ENCODE measurements around the gene QPCT. TPM values are rescaled to one million over a fixed set of nuclear protein-coding genes. Genes with fewer than 3 reads are reported as not detected.

QPCT gene
- total and polyA plus RNA-seq, 11 donors = 1.3 to 7.2 (median 2.8) TPM

DNA sequence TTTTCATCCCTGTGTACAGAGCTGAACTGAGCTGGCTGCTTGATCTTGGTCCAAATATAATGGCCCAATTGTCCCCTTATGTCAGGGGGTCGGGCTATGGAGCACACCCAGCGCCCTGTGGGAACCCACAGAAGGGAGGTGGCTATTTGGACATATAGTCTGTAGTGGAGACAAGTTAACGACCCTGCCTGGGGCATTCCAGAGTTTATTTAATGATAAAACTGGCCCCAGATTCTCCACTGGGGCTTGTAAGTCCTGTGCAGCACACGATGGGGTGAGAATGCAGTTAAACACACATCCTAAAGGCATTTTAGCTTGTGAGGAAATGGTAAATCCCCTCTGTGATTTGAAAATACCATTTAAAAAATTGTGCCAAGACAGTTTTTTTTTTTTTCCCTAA lies 72.9 kb downstream of the QPCT start:
- no peak for ATAC-seq

GRCh38 chr2:37418956-37419355 lies 74.5 kb downstream of the QPCT start:
- H3K4me3 ChIP-seq = no peak overlapping the region
- no peaks in the 10 kb centered on the region for H3K9me3 ChIP-seq
- H3K4me1 ChIP-seq = peaks cover 0 to 21% (median 9%) of the 10 kb centered on the region in 12 donors
- ATAC-seq = no peak
- TF ChIP-seq POLR2A (IDR thresholded peaks at IDR 0.05) (no peak), CTCF (IDR thresholded peaks at IDR 0.05) (no peak)
- no peak for DNase-seq
- H3K27me3 ChIP-seq = no peaks in the 10 kb centered on the region
- no peak overlapping the region for H3K27ac ChIP-seq
- 95 to 98% (median 96%) methylated on average over 6 of the region's 6 CpGs for WGBS, 4 donors
- intact Hi-C loops (cut with DNase I) = loop anchor here in 8 of 10 donors (5.0 to 10.0 kb wide), 9 partner anchors 83 to 393 kb away; partner anchors contain the start of gene CDC42EP3 (in 1 of the 8)
- H3K36me3 ChIP-seq = no peaks in the 10 kb centered on the region

More for the DNA sequence above, 72.9 kb downstream of the QPCT start:
- no peaks in the 10 kb centered on the region for H3K9me3 ChIP-seq
- H3K27me3 ChIP-seq = no peaks in the 10 kb centered on the region
- no peak for DNase-seq
- H3K4me1 ChIP-seq = peaks cover 0 to 21% (median 9%) of the 10 kb centered on the region in 12 donors
- WGBS, 4 donors = 48 to 66% (median 55%) methylated on average over 4 of the region's 4 CpGs
- intact Hi-C loops (cut with DNase I) = loop anchor here in 9 of 10 donors (2.0 to 10.0 kb wide), 10 partner anchors 85 to 395 kb away; partner anchors contain the start of gene CDC42EP3 (in 2 of the 9)
- TF ChIP-seq POLR2A (IDR thresholded peaks at IDR 0.05) = no peak
- TF ChIP-seq CTCF (IDR thresholded peaks at IDR 0.05) = no peak
- H3K36me3 ChIP-seq = no peaks in the 10 kb centered on the region
- H3K27ac ChIP-seq = no peak overlapping the region
- no peak overlapping the region for H3K4me3 ChIP-seq

GRCh38 chr2:37421686-37422085 lies 77.3 kb downstream of the QPCT start:
- Histone ChIP-seq H3K27me3 (no peaks in the 10 kb centered on the region), H3K36me3 (no peaks in the 10 kb centered on the region), H3K4me3 (no peak overlapping the region), H3K27ac (no peak overlapping the region), H3K4me1 (peaks cover 0 to 19% (median 0%) of the 10 kb centered on the region in 12 donors), H3K9me3 (no peaks in the 10 kb centered on the region)
- WGBS, 4 donors = 85 to 90% (median 86%) methylated on average over 6 of the region's 6 CpGs
- DNase-seq = no peak
- TF ChIP-seq CTCF (IDR thresholded peaks at IDR 0.05) = no peak
- no peak for TF ChIP-seq POLR2A (IDR thresholded peaks at IDR 0.05)
- intact Hi-C loops (cut with DNase I) = no loop called here
- ATAC-seq = no peak

GRCh38 chr2:37422816-37423215 lies 78.4 kb downstream of the QPCT start:
- Histone ChIP-seq H3K4me1 (peaks cover 0 to 11% (median 0%) of the 10 kb centered on the region in 12 donors), H3K4me3 (no peak overlapping the region), H3K27me3 (no peaks in the 10 kb centered on the region), H3K27ac (no peak overlapping the region), H3K36me3 (no peaks in the 10 kb centered on the region), H3K9me3 (no peaks in the 10 kb centered on the region)
- WGBS, 4 donors = 90 to 100% (median 94%) methylated on average over 3 to 4 of the region's 4 CpGs
- ATAC-seq (no peak), DNase-seq (no peak)
- intact Hi-C loops (cut with DNase I) = no loop called here
- TF ChIP-seq CTCF (IDR thresholded peaks at IDR 0.05) (no peak), POLR2A (IDR thresholded peaks at IDR 0.05) (no peak)

Other genes with a start within 250 kb of the QPCT start
- 10 to 100 TPM; 12.5 to 38.2 (median 19.6) TPM for gene EIF2AK2, start 187.7 kb upstream of the QPCT start, total RNA-seq
- 1 to 10 TPM; 4.9 to 5.0 TPM for gene EIF2AK2, start 187.7 kb upstream of the QPCT start, polyA plus RNA-seq
- not detected for gene SULT6B1, start 156.0 kb upstream of the QPCT start, total RNA-seq
- not detected for gene SULT6B1, start 156.0 kb upstream of the QPCT start, polyA plus RNA-seq
- gene CEBPZOS, start 148.1 kb upstream of the QPCT start, total RNA-seq = 10 to 100 TPM; 32.1 to 64.1 (median 54.2) TPM
- 100 to 1,000 TPM in 1 of 2 donors, 10 to 100 TPM in 1; 35.1 to 118 TPM for gene CEBPZOS, start 148.1 kb upstream of the QPCT start, polyA plus RNA-seq
- 10 to 100 TPM; 17.4 to 31.5 (median 25.3) TPM for gene CEBPZ, start 113.0 kb upstream of the QPCT start, total RNA-seq
- 10 to 100 TPM; 34.6 to 50.9 TPM for gene CEBPZ, start 113.0 kb upstream of the QPCT start, polyA plus RNA-seq
- 10 to 100 TPM; 15.8 to 33.0 (median 22.2) TPM for gene NDUFAF7, start 113.0 kb upstream of the QPCT start, total RNA-seq
- 10 to 100 TPM; 18.6 to 19.5 TPM for gene NDUFAF7, start 113.0 kb upstream of the QPCT start, polyA plus RNA-seq
- gene PRKD3, start 19.8 kb upstream of the QPCT start, total RNA-seq = 10 to 100 TPM in 8 of 9 donors, 1 to 10 TPM in 1; 9.6 to 24.5 (median 12.5) TPM
- gene PRKD3, start 19.8 kb upstream of the QPCT start, polyA plus RNA-seq = 1 to 10 TPM; 3.4 to 7.6 TPM

Measured in heart left ventricle (tissue), 16 donors.